HepG2 (cell line): ENCODE measurements around the gene RASSF7. TPM values are rescaled to one million over a fixed set of nuclear protein-coding genes. Genes with fewer than 3 reads are reported as not detected.

Experiments
- ARID2 ChIP-seq: sonication (generic); formaldehyde crosslinking; IDR thresholded peaks from 2 replicates; pipeline ENCODE4 v1.8.1; 2022; ENCODE audit warnings: mild to moderate bottlenecking, missing genetic modification reagents, borderline replicate concordance
- ESRRA ChIP-seq: sonication (generic); formaldehyde crosslinking; IDR thresholded peaks from 2 replicates; pipeline ENCODE4 v1.5.1; 2020; ENCODE audit warnings: mild to moderate bottlenecking, low read depth, missing genetic modification reagents
- GPN1 ChIP-seq: sonication (generic); formaldehyde crosslinking; IDR thresholded peaks from 2 replicates; pipeline ENCODE4 v1.5.1; 2020; ENCODE audit warnings: missing genetic modification reagents, borderline replicate concordance
- GTF3A ChIP-seq: sonication (generic); formaldehyde crosslinking; conservative IDR thresholded peaks from 2 replicates; pipeline ENCODE4 v1.4.0; 2020; ENCODE audit warnings: mild to moderate bottlenecking, missing genetic modification reagents
- HNRNPL ChIP-seq: fragments of 200-400 bp; formaldehyde crosslinking; IDR thresholded peaks from 2 replicates; pipeline ENCODE4 v1.6.1; 2017; ENCODE audit warnings: mild to moderate bottlenecking, low read depth, low read length
- MXI1 ChIP-seq: IDR thresholded peaks from 3 replicates; pipeline ENCODE4 v1.6.1; 2012; ENCODE audit warnings: low read depth, low read length, inconsistent platforms, borderline replicate concordance
- NCOA1 ChIP-seq: sonication (generic); formaldehyde crosslinking; IDR thresholded peaks from 2 replicates; pipeline ENCODE4 v1.9.0; 2021; ENCODE audit warnings: missing genetic modification reagents
- NFKB2 ChIP-seq: sonication (generic); formaldehyde crosslinking; IDR thresholded peaks from 2 replicates; pipeline ENCODE4 v1.4.0; 2020; ENCODE audit warnings: missing genetic modification reagents, borderline replicate concordance
- NONO ChIP-seq, 2 experiments: fragments of 450-650 bp in 1 of 2; sonication (generic) in 1 of 2; formaldehyde crosslinking in 1 of 2; IDR thresholded peaks in 1 of 2; conservative IDR thresholded peaks in 1 of 2; 2 replicates each; pipeline versions ENCODE4 v1.6.1 to v1.8.0; 2017 to 2022; ENCODE audit warnings: mild to moderate bottlenecking in 1 of 2, missing genetic modification reagents in 1 of 2, moderate library complexity in 1 of 2
- NR1H2 ChIP-seq: sonication (generic); formaldehyde crosslinking; IDR thresholded peaks from 2 replicates; pipeline ENCODE4 v1.8.1; 2022; ENCODE audit warnings: low read depth, missing genetic modification reagents, borderline replicate concordance
- NR2C2 ChIP-seq: sonication (generic); formaldehyde crosslinking; IDR thresholded peaks from 2 replicates; pipeline ENCODE4 v1.4.0; 2020; ENCODE audit warnings: missing genetic modification reagents, mild to moderate bottlenecking, moderate library complexity, borderline replicate concordance
- RFX5 ChIP-seq: IDR thresholded peaks from 2 replicates; pipeline ENCODE4 v1.6.1; 2011; ENCODE audit warnings: low read depth, low read length, improper control_type of control experiment
- SALL2 ChIP-seq: sonication (generic); formaldehyde crosslinking; IDR thresholded peaks from 2 replicates; pipeline ENCODE4 v1.8.1; 2023; ENCODE audit warnings: mild to moderate bottlenecking, missing genetic modification reagents, inconsistent platforms
- SMAD3 ChIP-seq: sonication (generic); formaldehyde crosslinking; IDR thresholded peaks from 2 replicates; pipeline ENCODE4 v1.4.0; 2020; ENCODE audit warnings: missing genetic modification reagents
- SMAD9 ChIP-seq: sonication (generic); formaldehyde crosslinking; IDR thresholded peaks from 2 replicates; pipeline ENCODE4 v1.5.1; 2020; ENCODE audit warnings: mild to moderate bottlenecking, missing genetic modification reagents
- XRCC5 ChIP-seq: fragments of 200-400 bp; formaldehyde crosslinking; optimal IDR thresholded peaks from 2 replicates; pipeline ENCODE3; 2017; ENCODE audit warnings: mild to moderate bottlenecking, low read length
- ZNF143 ChIP-seq: sonication (generic); formaldehyde crosslinking; IDR thresholded peaks from 2 replicates; pipeline ENCODE4 v1.4.0; 2020; ENCODE audit warnings: missing genetic modification reagents
- ZNF180 ChIP-seq: sonication (generic); formaldehyde crosslinking; IDR thresholded peaks from 2 replicates; pipeline ENCODE4 v1.4.0; 2020; ENCODE audit warnings: low read depth, missing genetic modification reagents, borderline replicate concordance
- ZNF30 ChIP-seq: sonication (generic); formaldehyde crosslinking; IDR thresholded peaks from 2 replicates; pipeline ENCODE4 v1.5.0; 2020; ENCODE audit warnings: mild to moderate bottlenecking, missing genetic modification reagents
- ZNF468 ChIP-seq: sonication (generic); formaldehyde crosslinking; IDR thresholded peaks from 2 replicates; pipeline ENCODE4 v1.8.0; 2022; ENCODE audit warnings: mild to moderate bottlenecking, moderate library complexity, missing genetic modification reagents
- ZNF737 ChIP-seq: sonication (generic); formaldehyde crosslinking; IDR thresholded peaks from 2 replicates; pipeline ENCODE4 v1.5.0; 2020; ENCODE audit warnings: missing genetic modification reagents, mild to moderate bottlenecking, borderline replicate concordance
- polyA plus RNA-seq, 8 experiments: library from polyadenylated mRNA; depleted of rRNA in 3 of 8; stranded (reverse) in 7 of 8; unstranded in 1 of 8; fragments of >200 nt; fragmentation: Illumina TruSeq in 4 of 8; extraction: Trizol in 4 of 8; gene quantifications; 2 replicates each; pipeline versions ENCODE4 v1.2.1 to v1.2.3, GENCODE V29; 2011 to 2016; ENCODE audit warnings: low read depth in 4 of 8, missing spikeins in 1 of 8, mixed read lengths in 1 of 8; ENCODE audit not compliant: insufficient read depth in 1 of 8
- total RNA-seq, 5 experiments: library from RNA; depleted of rRNA; stranded (reverse); fragments of >200 nt; fragmentation: Illumina TruSeq; extraction: Trizol; gene quantifications; 2 replicates each; pipeline ENCODE4 v1.2.3, GENCODE V29; 2016; ENCODE audit warnings: low read depth in 1 of 5
- TF ChIP-seq, protein P1 (sequence below): IDR thresholded peaks from 2 replicates; pipeline ENCODE4 v1.6.1; 2016; ENCODE audit warnings: missing genetic modification reagents, missing compliant biosample characterization
- TF ChIP-seq, protein P2 (sequence below): sonication (generic); formaldehyde crosslinking; IDR thresholded peaks from 2 replicates; pipeline ENCODE4 v1.4.0; 2020; ENCODE audit warnings: missing genetic modification reagents
- TF ChIP-seq, protein P3 (sequence below): sonication (generic); formaldehyde crosslinking; IDR thresholded peaks from 2 replicates; pipeline ENCODE4 v1.9.0; 2022; ENCODE audit warnings: low read depth, missing genetic modification reagents
- TF ChIP-seq, protein P4 (sequence below): sonication (generic); formaldehyde crosslinking; IDR thresholded peaks from 2 replicates; pipeline ENCODE4 v1.4.0; 2020; ENCODE audit warnings: missing genetic modification reagents

Gene RASSF7
- total and polyA plus RNA-seq, 2 of the 13 experiments (the other 11 are each of a cell fraction or from before 2014, with no cell fraction given): 20.2 to 28.6 TPM

DNA sequence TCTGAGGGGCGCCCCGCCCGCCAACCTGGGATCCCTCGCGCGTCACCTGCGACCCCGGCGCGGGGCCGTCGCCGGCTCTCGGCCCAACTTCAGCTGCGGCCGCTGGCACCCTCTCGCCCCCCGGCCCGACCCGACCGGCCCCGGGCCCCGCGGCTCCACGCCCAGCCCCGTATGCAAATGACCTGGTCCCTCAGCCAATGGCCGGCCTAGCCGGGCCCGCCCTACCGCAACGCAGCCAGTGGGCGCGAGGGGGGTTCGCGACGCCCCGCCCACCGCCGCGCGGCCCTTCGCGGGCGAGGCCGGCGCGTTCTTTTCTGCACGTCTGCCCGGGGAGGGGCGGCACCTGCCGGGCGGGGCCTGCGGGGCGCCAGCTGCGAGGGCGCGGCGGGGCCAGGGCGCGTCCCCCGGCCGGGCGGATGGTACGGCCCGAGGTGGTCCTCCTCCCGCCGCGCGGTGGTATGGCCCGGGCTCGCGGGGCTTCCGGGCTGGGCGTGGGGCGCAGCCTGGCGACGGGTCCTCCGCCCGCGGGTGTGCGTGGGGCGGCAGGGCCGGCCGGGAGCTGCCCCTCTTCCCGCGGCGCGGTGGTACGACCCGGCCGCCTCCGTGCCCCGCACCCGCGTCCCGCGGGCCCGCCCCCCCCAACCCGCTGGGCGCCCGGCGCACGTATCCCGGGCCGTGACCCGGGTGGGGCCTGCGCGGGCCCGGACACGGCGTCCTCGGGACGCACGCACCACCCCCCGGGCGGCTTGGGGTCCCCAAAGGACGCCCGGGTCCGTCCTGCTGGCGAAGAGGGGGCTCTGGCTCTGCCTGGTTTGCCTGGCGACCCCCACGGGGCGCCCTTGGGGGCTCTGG, 7.8 kb downstream of the RASSF7 start (continued):
- no peak; the same call in none of the 2 replicates for TF ChIP-seq NR2C2 (CRISPR knock-in tag)
- no peak for TF ChIP-seq ZNF30 (CRISPR knock-in tag)
- no peak for TF ChIP-seq NCOA1 (CRISPR knock-in tag)
- TF ChIP-seq GPN1: no peak
- TF ChIP-seq NONO (IDR thresholded peaks at IDR 0.05): no peak
- no peak for TF ChIP-seq NONO (CRISPR knock-in tag; conservative IDR thresholded peaks at IDR 0.05)
- TF ChIP-seq ZNF143 (CRISPR knock-in tag): no peak
- TF ChIP-seq, protein P1, sequence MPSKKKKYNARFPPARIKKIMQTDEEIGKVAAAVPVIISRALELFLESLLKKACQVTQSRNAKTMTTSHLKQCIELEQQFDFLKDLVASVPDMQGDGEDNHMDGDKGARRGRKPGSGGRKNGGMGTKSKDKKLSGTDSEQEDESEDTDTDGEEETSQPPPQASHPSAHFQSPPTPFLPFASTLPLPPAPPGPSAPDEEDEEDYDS (CRISPR knock-in tag): peak; percentile 54; the same call in 1 of the 2 replicates
- TF ChIP-seq ZNF468 (CRISPR knock-in tag): no peak
- TF ChIP-seq ZNF180 (CRISPR knock-in tag): no peak
- TF ChIP-seq NR1H2 (CRISPR knock-in tag): no peak
- no peak for TF ChIP-seq SMAD9
- TF ChIP-seq NFKB2: no peak
- peak; percentile 87; the same call in 2 of the 3 replicates for TF ChIP-seq MXI1
- 0 out of 2 replicates have a peak, but pooled peaks have one; percentile 18 for TF ChIP-seq RFX5
- 0 out of 2 replicates have a peak, but pooled peaks have one; percentile 6 for TF ChIP-seq ESRRA (CRISPR knock-in tag)
- TF ChIP-seq ZNF737 (CRISPR knock-in tag): no peak
- TF ChIP-seq, protein P2, sequence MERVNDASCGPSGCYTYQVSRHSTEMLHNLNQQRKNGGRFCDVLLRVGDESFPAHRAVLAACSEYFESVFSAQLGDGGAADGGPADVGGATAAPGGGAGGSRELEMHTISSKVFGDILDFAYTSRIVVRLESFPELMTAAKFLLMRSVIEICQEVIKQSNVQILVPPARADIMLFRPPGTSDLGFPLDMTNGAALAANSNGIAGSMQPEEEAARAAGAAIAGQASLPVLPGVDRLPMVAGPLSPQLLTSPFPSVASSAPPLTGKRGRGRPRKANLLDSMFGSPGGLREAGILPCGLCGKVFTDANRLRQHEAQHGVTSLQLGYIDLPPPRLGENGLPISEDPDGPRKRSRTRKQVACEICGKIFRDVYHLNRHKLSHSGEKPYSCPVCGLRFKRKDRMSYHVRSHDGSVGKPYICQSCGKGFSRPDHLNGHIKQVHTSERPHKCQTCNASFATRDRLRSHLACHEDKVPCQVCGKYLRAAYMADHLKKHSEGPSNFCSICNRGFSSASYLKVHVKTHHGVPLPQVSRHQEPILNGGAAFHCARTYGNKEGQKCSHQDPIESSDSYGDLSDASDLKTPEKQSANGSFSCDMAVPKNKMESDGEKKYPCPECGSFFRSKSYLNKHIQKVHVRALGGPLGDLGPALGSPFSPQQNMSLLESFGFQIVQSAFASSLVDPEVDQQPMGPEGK (CRISPR knock-in tag): peak; percentile 38; the same call in 1 of the 2 replicates
- TF ChIP-seq GTF3A (CRISPR knock-in tag): no peak
- TF ChIP-seq XRCC5: no peak
- no peak for TF ChIP-seq SMAD3 (CRISPR knock-in tag)
- TF ChIP-seq HNRNPL: no peak
- TF ChIP-seq, protein P3, sequence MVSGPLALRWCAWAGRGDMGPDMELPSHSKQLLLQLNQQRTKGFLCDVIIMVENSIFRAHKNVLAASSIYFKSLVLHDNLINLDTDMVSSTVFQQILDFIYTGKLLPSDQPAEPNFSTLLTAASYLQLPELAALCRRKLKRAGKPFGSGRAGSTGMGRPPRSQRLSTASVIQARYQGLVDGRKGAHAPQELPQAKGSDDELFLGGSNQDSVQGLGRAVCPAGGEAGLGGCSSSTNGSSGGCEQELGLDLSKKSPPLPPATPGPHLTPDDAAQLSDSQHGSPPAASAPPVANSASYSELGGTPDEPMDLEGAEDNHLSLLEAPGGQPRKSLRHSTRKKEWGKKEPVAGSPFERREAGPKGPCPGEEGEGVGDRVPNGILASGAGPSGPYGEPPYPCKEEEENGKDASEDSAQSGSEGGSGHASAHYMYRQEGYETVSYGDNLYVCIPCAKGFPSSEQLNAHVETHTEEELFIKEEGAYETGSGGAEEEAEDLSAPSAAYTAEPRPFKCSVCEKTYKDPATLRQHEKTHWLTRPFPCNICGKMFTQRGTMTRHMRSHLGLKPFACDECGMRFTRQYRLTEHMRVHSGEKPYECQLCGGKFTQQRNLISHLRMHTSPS (CRISPR knock-in tag): no peak
- no peak for TF ChIP-seq SALL2 (CRISPR knock-in tag)
- no peak for TF ChIP-seq ARID2 (CRISPR knock-in tag)
- TF ChIP-seq, protein P4, sequence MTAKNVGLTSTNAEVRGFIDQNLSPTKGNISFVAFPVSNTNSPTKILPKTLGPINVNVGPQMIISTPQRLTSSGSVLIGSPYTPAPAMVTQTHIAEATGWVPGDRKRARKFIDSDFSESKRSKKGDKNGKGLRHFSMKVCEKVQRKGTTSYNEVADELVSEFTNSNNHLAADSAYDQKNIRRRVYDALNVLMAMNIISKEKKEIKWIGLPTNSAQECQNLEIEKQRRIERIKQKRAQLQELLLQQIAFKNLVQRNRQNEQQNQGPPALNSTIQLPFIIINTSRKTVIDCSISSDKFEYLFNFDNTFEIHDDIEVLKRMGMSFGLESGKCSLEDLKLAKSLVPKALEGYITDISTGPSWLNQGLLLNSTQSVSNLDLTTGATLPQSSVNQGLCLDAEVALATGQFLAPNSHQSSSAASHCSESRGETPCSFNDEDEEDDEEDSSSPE (CRISPR knock-in tag): peak; percentile 39; the same call in 1 of the 2 replicates
